HG03039 (cell line): Measurements from ENCODE around the gene KIRREL3.

Experiments
- ATAC-seq: cut with Tn5 transposase; IDR thresholded peaks from one replicate; pipeline ENCODE4 v1.9.1; 2021; ENCODE audit warnings: mild to moderate bottlenecking, moderate library complexity; ENCODE audit not compliant: unreplicated experiment

Gene KIRREL3

DNA sequence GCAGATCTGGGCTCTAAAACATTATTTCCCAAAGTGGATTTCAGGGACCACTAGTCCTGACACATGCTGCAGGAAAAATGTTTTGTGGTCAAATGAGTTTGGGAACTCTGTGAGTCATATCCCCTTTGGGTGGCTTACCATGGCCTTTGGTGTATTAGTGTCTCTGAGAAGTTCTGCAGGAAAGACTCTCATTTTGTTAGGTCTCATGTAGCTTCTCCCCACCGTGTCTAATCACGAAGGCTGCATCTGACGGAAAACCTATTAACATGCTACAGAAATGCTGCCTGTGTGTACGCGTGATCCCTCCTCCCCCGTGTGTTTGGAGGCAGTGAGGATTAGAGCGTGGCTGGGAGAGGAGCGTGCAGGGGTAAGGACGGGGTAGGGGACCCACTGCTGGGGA is 453.4 kb downstream of the KIRREL3 start:
- no peak for ATAC-seq

- no peak for ATAC-seq
Measured at GRCh38 chr11:126546694-126547093, 453.9 kb downstream of the KIRREL3 start.

- no peak for ATAC-seq
Measured at GRCh38 chr11:126546191-126546590, 454.4 kb downstream of the KIRREL3 start.

- no peak for ATAC-seq
Measured at GRCh38 chr11:126545057-126545555, 455.5 kb downstream of the KIRREL3 start.

GRCh38 chr11:126544108-126545056 is 456.2 kb downstream of the KIRREL3 start:
- ATAC-seq, result no peak

GRCh38 chr11:126543691-126544090 is 456.9 kb downstream of the KIRREL3 start:
- no peak for ATAC-seq

DNA sequence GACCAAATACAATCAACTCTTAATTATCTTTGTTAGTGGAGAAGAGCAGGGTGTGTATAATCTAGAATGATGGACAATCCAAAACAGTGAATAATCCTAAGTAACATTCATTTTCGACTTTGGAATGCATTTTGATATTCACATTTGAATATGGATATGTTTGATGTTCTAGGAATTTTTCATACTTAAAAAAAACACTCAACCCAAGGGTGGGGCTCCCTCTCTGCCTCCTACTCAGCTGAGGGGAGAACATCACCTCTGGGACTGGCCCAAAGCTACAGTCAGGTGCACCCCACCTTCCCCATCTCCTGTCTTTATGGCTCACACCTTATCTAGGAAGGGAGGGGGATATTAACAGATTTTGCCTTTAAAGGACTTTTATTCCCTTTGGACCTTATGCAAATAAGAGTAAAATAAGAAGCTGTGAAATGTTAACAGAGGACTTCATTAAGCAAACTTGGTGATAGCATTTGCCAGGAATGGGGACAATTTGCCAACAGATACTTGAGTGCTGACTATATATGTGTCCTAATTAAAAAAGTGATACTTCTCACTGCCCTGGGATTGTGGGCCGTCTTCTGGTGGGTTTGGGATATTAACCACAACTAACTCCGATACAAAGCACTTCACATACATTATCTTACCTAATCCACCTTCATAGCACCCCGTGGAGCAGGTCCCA is 458.1 kb downstream of the KIRREL3 start:
- no peak for ATAC-seq

- no peak for ATAC-seq
Measured at GRCh38 chr11:126538071-126538470, 462.5 kb downstream of the KIRREL3 start.

GRCh38 chr11:126537492-126537891 is 463.1 kb downstream of the KIRREL3 start:
- ATAC-seq, result no peak

DNA sequence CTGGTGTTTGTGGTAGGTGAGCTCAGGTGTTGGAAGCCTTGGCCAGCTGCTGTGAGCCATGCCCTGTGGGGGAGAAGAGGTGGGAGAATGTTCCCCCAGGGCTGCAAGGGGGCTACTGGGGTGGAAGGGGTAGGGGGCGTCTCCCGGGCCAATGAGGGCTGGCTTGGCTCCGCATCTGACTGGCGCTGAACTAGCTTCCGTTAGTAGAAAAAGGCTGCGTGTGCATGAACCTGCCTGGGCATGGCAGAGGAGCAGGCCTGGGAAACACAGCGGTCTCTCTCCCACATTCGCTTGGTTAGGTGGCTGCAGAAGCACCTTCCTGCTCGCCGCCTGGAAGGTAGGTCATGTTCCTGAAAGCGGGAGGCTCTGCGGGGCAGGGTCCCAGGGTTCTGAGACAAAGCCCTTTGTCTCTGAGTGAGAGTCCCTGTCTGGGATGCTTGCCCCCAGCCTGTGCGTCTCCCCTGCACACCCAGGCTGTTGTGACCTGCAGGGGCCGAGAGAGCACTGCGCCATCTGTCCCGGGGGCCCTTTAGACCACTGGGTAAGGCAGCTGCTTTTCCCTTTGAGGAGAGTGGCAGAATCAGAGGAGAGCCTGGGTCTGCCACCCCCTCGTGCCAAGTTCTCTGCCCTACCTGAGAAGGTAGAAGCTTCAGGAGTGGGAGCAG is 466.3 kb downstream of the KIRREL3 start:
- no peak for ATAC-seq

GRCh38 chr11:126533560-126533959 is 467.0 kb downstream of the KIRREL3 start:
- no peak for ATAC-seq

DNA sequence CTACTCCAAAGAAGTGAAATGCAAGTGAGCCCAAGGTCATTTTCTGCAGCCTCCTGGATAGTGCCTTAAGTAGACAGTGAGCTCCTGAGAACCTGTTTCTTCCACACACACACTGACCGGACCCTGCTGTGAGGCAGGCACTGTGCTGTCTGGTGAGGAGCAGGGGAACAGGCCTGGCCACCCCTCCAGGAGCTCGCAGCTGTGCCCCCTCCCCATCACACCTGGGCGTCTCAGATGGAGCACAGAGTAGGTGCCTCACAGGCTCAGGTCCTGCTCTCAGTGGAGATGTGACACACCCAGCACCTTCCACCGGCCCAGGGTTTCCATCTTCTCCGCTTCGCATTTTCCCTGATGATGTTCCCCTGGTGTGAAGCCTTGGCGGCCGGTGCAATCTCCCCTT is 470.2 kb downstream of the KIRREL3 start:
- no peak for ATAC-seq

DNA sequence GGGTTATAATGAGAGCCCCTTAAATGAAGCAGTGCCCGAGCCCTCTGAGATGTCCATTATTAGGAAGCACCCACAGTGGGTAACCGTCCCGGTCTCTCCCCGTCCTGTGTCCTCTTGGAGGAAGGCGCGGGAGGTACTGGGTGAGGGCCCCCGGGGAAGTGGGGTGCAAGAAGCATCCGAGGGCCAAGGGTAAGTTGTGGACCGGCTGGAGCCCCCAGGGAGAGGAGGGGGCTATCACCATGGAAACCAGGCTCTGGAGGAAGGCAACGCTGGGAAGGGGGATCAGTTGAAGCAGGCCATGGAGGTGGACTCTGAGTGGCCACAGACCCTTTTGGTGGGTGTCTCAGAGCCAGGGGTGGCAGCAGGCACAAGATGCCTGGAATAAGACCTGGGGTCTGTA is 471.5 kb downstream of the KIRREL3 start:
- ATAC-seq, result no peak

DNA sequence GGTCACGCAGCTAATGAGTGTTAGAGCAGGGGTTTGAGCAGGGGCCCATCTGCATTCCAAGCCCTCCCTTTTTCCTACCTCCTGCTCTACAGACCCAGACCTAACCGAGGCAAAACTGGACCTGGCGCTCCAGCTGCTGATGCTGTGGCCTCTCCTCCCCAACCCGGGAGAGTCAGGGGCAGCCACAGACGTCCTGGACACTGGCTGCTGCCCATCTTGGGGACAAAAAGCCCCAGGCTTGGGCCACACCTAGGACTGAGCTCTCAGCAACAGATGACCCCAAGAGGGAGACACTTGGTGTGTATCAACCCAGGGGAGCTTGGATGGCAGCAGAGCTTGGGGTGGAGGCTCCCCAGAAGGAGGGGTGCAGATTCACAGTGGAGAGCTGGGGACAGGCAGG is 472.5 kb downstream of the KIRREL3 start:
- ATAC-seq, result no peak

GRCh38 chr11:126527651-126528050 is 472.9 kb downstream of the KIRREL3 start:
- ATAC-seq, result no peak

- no peak for ATAC-seq
Measured at GRCh38 chr11:126526471-126526870, 474.1 kb downstream of the KIRREL3 start.

- ATAC-seq, result no peak
Measured at GRCh38 chr11:126525702-126526101, 474.9 kb downstream of the KIRREL3 start.

DNA sequence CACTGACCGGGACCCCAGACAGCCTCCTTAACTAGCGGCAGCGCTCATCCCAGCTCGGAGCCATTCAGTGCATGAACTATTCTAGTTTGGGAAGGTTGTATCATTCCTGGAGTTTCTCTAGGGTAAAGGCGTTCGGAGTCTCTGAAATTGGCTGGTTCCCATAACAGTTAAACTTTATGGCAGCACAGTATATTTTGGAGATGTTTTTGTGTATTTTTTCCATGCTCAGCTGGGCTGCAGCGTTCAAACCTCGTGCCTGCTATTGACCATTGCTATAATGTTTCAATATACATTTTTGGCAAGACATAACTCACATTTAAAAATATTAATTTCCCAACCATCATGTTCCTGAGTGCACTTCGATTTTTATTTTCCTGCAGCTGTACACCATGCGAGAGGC is 475.4 kb downstream of the KIRREL3 start:
- ATAC-seq, result no peak

DNA sequence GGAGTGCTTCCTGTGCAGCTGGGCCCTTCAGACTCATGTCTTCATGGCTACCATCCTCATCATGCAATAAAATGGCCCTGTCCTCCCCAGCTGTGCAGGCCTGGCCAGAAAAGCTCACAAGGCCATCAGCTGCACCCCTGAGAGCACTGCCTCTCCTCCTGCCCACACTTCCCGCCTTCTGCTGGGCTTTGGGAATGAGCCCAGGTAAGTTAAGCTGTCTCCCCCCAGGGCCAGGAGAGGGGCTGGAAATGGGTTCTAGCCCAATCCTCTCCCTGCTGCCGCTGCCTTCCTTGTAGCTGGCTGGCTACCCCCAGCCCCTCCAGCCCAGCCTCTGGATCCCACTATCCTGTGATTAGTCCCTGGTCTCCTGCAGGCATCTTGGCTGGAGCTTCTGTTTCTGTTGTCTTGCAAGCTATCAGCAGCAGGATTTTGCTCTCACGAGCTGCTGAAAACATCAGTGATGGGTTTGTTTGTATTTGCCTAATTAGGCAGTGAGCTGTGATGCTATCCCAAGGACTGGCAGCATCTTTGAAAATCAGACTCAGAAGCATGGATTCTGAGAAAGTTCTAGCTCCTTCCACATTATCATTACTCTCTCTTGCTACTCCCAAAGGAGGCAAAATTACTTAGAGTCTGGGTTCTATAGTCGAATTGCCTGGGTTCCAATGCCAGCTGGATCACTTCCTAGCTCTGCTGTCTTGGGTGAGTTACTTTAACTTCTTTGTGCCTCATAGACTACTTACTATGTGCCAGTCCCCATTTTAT is 476.9 kb downstream of the KIRREL3 start:
- no peak for ATAC-seq

DNA sequence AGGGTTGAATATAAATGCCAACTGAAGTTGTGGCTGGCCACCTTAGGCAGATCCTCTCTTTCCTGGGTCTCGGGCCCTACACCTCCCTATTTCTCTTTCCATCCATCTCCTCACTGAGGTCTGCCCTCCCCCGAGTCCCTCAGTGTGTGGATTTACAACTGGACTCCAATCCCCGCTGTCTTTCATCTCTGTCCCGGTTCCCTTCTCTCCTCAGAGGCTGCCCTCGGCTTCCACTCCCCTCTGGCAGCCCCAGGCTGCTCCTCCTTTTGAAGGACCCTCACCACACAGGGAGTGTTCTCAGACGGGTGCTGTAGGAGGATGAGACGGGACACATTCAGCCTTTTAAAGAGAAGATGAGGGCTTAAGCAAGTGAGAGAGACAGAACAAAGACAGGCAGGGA is 478.0 kb downstream of the KIRREL3 start:
- no peak for ATAC-seq

DNA sequence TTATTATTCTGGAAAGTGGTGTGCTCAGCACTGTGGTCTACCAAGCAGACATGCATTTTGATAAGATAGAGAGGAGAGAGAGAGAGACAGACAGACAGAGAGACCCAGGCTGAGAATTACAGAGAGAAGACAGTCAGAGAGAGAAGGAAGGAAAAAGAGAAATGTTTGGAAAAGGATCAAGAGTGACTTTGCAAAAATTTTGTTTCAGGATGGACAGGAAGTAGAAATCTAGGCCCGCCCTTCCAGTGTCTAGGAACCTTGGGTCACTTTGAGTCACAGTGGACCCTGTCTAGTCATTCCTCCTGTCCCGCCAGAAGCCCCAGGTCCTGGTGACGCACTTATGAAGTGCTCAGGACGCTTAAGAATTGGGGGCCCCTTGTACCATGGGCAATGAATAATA is 478.4 kb downstream of the KIRREL3 start:
- no peak for ATAC-seq
